ENCODE results near the gene FOXK2.

GRCh38 chr17:82490512-82491195 is 28.9 kb upstream of the FOXK2 start:
- TF ChIP-seq CTCF (conservative IDR thresholded peaks at IDR 0.05) (no peak), EZH2 (IDR thresholded peaks at IDR 0.05; ENCODE audit: low read depth) (no peak)

Data from PC-9 (cell line).